HG03108 (cell line): ENCODE results near the gene COBL.

Source experiments
- ATAC-seq: cut with Tn5 transposase; IDR thresholded peaks from one replicate; pipeline ENCODE4 v1.9.1; 2021; ENCODE audit warnings: moderate library complexity; ENCODE audit not compliant: unreplicated experiment

COBL gene, protein sequence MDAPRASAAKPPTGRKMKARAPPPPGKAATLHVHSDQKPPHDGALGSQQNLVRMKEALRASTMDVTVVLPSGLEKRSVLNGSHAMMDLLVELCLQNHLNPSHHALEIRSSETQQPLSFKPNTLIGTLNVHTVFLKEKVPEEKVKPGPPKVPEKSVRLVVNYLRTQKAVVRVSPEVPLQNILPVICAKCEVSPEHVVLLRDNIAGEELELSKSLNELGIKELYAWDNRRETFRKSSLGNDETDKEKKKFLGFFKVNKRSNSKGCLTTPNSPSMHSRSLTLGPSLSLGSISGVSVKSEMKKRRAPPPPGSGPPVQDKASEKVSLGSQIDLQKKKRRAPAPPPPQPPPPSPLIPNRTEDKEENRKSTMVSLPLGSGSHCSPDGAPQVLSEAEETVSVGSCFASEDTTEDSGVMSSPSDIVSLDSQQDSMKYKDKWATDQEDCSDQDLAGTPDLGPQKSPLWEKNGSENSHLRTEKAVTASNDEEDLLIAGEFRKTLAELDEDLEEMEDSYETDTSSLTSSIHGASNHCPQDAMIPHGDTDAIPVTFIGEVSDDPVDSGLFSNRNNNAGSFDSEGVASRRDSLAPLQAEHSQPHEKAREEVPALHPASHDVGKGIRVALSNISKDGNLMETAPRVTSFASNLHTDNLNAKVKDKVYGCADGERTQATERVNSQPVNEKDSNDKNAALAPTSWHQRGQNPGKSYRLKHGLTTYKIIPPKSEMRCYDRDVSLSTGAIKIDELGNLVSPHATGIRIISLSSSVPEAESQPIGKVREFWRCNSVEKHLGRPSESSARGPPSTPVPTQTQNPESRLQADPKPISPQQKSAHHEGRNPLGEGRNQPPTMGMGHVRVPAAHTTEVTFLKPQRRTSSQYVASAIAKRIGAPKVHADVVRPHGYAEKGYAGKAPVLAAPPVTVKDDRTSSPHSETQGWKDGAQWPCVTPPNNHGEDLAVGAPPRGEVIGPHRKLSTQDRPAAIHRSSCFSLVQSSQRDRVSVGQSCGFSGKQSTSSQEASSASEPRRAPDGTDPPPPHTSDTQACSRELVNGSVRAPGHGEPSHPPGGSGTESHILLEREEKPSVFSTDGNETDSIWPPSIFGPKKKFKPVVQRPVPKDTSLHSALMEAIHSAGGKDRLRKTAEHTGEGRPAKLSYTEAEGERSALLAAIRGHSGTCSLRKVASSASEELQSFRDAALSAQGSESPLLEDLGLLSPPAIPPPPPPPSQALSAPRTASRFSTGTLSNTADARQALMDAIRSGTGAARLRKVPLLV

DNA sequence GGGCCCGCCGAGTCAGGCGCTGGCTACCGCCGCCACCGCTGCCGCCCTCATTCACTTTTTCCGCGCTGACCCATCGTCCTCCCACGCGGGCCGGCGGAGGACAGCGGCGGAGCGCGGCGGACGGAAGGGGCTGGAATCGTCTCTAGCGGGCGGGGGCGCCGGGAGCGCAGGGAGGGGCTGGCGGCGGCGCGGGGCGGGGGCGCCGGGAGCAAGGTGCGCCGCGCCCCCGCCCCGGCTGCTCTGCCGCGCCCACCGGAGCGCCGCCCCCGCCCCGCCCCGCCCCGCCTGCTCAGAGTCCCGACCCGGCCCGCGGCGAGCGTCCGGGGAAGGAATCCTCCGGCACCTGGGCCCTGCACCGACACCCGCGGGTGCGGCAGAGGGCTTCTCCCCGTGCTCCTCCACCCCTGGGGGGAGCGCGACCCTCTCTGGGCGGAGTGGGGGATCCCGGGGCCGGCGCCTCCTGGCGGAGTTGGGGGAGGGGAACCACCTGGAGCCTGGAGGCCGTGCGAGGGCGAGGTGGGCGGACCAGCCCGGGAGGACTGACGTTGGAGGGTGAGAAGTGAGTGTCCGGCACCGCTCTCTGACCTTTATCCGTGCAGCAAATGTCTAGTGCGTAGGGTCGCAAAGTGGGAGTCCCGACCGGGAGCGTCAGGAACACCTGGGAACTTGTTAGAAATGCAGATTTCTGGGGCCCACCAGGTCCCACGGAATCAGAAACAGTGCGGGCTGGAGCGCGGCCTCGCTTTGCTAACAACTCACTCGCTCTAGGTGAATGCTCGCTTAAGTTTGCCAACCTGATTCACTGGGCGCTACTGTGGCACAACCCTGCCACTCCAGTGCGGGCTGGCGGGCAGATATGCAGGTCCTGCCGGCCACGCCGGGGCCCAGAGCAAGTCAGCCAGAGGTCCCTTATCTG is at the start of gene COBL:
COBL (minus strand) TSS at position 144 of the 916 bp plus-strand sequence. CDS start 176 bp downstream, outside the sequence.
- no peak for ATAC-seq

DNA sequence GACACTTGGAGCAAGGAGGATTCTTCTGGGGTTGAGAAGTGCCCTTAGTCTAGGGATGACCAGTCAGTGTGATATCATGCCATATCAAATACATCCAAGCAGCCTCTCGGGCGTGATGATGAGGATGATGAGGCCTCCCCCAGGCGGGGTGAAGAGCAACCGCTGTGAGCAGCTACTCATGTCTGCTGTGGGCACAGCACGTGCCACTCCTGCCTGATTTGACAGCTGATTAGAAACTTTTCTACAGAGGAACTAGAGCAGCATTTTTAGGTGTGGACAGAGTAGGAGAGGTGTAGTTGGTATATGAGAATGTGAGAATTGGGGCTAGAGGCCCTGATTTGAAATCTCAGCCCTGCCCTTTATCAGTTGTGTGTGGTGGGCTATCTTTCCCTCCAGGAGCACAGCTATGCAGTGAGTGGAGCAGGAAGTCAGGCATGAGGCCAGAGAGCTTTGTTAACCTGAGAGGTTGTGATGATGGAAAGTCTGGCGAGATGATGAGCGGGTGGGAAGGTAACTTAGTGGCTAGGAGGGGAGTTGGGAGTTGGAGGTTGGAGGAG is 49.6 kb upstream of the COBL start:
- ATAC-seq, result no peak

DNA sequence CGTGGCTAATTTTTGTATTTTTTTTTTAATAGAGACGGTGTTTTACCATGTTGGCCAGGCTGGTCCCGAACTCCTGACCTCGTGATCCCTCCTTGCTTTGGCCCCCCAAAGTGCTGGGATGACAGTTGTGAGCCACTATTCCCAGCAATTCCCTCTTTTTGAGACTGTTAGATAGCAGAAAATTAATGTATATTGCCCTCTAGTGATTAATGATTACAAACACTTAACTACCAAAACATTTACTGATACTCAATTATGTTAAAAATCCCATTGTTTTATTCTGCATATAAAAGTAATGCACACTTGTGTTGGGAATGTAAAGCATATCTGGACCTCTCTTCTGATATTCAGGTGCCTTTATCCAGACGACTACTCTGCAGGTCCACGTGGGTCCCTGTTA is 41.2 kb upstream of the COBL start:
- ATAC-seq, result no peak

DNA sequence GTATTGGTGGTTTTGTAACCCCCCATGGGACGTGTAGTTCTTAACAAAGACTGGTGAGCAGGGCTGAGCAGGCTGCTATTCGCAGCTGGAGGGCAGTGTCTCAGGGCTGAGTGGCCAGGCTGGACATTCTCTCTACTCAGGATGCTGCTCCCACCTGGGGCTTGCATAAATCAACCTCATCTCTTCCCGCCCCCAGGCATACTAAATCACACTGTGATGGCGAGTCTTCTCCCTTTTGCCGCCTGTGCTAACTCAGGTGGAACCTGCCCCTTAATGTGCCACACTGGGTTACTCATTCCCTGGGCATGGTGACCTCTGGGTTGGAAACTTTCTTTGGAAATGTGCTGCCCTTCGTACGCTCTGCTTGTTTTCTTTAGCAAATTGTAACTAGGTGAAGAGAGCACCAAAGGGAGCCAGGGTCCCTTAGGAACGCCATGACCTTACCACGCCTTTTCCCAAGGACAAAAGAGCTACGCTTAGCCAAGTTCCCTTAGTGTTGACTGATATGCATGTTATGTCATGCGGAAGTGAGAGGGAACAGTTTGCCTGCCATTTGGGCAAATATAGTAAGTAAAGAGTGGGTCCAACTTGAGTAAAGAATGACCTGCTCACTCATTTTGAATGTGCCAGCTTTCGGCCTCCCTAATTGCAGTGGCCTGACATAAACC is 40.4 kb upstream of the COBL start:
- no peak for ATAC-seq

DNA sequence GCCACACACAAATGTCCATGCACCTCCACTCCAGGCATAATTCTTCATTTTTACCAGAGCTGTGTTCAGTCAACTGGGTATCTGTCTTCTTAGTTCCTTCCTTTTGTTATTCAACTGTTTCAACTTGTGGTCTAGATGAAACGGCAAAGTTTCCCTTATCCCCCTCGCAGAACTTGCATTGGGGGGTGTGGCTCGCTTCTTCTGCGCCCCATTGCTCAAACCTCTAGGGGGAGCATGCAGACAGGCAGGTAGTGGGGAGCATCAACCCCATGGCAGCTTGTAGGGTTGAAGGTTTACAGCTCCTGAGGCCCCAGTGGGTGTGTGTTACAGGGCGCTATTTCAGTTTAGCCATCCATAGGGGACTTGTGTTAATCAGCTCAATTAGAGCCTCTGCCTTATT is 38.3 kb upstream of the COBL start:
- no peak for ATAC-seq

DNA sequence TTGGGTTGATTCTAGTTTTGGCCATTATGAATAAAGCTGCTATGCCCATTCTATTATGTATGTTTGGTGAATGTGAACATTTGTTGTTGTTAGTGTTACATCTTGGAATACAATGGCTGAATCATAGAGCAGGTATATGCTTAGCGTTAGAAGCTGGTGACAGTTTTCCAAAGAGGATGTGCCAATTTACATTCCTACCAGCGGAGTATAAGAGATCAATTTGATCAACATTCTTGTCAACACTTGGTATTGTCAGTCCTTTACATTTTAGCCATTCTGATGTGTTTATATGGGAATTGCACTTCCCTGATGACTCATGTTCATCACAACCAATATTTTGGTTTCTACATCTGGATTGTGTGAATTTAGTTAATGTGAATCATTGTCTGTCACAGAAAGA is 37.8 kb upstream of the COBL start:
- ATAC-seq, result no peak

DNA sequence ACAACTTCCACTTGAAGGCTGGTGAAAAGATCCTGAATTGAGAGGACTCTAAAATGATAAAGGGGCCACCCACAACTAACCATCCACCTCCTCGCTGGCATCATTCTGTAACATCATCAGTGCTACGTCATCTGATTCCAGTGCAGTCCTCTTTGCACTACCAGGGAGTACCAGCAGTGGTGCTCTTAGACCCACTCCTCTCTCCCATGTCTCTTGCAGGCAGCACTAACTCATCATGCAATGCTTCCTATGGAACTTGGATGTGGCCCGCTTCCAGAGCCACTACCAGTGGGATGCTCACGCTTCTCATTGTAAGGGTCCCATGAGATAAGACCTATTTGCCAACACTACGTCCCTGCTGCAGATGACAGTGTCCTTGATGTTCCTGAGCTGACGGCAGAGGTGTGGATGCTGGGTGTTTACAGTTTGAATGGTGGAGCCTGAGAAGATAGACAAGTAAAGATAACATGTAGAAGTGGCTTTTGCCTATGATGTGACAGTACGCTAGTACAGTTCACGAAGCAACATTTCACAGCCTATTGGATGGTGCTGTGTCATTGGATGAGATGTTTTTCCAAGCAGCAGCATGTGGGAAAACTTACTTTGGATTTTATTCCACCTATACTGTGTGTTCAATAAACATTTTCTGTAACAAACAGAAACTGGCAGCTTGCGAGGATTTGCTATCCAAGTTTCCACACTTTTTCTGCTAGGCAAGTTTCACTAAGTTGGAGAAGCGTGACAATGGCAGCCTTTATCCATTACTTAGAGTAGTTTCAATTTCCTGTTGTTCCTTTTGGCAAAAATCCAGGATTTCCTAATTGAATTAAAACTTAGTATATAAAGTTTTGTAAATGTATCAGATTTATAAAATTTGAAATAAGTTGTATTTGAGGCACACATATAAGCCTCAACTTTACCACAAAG is 35.8 kb upstream of the COBL start:
- ATAC-seq, result no peak

DNA sequence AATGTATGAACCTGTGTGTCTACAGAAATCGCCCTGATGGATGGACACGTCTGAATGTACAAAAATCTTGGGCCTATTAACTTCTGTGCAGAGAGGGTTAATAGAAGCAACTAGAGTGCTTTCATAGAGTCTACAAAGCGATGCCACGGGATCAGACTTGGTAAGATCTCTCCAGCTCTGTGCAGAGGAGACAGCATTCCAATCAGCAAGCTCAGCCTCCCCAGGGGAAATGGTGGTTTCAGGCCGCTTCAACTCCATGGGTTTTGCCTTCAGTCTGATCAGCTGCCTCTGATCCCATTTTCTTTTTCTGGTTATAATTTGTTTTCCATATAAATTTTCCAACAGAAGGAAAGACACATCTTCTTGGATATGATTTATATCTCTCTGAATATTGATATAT is 35.1 kb upstream of the COBL start:
- no peak for ATAC-seq

DNA sequence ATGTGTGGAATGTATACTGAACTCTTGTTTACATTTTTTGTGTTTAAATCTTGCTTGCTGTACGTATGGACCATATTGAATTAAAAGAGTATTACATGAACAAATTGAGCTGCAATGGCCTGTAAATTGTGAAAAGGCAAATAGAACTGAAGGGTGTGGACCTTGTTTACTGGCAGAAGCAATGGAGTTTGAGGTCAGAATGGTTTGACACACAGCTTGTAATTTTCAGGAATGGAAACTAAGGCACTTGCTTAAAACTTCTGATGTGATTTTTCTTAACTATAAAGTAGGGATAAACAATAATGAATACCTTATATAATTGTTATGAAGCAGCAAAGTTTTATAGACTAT is 33.9 kb upstream of the COBL start:
- no peak for ATAC-seq

DNA sequence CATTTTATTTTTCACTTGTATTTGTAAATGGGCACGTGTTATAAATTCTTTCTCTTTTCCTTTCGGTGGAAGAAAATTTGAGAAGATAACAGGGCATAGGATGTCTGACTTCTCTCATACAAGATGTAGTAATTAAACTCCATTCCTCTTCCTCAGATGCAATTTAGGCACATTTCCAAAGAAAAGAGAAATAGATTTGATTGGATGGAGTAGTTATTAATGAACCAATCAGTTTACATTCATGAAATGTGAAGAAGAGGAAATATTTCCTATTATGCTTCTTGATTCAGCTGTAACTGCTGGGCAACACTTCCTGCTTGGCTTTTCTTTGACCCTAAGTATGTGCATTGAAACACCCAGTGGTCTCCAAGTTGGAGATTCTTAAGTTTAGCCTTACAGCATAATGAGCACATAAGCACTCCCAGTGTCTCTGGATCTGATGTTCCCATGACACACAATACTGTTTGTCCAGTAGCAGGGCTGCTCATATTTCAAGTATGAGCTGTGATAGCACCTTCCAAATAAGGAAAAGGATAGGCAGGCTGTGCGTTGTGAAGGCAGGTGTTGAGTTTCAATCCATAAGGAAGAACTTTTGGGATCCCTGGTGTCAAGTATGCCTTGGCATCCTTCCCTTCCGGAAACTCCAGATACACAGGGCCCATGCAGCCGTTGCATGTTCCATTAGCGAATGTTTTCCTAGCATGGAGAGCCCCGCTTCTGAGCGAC is 33.4 kb upstream of the COBL start:
- ATAC-seq, result no peak

DNA sequence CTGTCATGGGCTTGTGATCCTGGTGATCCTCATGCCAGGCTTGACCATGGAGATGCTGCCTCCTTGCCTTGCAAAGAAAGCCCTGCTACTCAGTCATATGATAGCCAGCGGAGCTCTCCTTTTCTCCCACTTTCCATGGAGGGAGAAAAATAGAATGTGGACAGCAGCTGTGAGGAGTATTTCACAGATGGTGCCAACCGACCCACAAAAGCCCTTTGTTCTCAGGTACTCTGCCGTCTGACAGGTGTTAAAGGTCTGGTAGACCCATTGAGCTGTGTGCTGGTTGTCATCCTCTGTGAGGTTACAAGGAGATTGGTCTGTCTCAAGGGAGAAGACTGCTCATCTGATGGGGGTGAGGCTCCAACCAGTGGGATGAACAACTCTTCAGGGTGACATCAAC is 29.5 kb upstream of the COBL start:
- ATAC-seq, result no peak

DNA sequence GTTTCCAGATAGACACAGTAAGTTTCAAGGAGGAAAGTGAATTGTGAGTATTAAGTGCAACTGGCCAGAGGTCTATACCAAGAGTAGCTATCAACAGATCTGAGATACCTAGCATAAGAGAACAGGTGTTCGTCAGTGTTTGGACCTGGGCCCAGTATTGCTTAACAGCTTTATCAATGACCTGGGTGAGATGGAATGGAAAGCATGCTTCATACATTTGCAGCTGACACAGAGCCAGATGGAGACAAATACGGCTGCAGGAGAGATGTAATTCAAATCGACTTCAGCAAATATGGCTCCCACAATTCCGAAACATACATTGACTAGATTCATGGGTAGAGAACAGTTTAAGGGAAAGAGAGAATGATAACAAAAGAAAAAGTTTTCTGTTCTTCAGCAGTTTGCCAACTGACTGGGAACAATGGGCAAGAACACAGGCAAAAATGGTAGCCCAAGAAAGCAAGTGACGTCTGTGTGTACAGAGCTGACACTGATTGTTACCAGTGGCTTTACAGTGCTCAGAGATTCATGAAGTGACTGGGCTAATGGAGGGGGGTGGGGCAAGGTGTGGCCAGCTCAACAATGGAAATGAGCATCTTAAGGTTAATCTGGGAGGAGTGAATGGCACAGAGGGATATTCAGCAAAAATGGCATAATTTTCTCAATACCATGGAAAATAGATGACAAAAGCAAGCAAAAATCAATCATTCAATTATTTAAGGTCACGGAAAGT is 28.0 kb upstream of the COBL start:
- no peak for ATAC-seq

DNA sequence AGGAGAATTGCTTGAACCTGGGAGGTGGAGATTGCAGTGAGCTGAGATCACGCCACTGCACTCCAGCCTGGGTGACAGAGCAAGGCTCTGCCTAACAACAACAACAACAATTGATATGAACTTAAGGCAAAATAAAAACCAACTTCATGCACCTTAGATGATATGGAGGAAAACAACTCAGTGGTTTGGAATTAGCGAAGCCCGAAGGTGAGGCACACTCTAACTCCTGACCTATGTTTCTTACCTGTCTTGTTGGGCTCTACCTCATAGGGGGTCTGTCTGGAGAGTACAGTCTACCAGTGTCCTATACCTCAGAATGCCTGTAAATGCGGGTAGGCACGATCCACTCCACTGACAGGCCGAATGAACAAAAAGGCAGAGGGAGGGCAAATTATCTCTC is 24.3 kb upstream of the COBL start:
- no peak for ATAC-seq

DNA sequence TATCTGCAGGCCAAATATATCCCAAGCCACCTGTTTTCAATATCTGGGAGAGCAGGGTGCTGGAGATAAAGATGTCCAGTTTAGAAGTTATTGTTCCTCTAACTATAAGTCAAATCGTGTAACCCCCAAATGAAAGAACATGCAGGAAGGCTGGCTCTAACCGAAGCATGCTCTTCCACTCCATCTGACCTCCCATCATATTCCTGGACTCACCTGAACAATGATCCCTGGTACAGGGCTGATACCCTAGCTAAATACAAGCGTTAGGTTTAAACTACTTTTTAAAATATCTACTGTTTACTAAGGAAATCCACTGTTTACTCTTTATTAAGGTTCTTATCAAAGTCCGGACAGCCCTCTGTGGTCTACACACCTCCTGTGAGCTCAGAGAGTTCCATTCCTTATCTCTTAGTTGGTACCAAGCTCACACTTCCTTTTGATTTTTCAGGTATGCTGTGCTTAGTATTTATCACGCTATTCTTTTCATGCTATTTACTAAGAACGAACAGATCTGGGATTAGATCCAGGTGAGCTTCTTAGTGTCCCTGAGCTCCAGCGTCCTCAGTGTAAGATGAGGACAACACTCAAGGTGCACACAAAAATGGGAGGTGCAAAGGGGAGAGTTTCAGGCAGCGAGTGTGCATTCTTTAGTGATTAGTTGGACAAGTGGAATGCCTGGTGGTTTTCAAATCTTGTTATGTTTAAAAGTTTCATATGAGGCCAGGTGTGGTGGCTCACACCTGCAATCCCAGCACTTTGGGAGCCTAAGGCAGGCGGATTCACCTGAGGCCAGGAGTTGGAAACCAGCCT is 23.6 kb upstream of the COBL start:
- no peak for ATAC-seq

DNA sequence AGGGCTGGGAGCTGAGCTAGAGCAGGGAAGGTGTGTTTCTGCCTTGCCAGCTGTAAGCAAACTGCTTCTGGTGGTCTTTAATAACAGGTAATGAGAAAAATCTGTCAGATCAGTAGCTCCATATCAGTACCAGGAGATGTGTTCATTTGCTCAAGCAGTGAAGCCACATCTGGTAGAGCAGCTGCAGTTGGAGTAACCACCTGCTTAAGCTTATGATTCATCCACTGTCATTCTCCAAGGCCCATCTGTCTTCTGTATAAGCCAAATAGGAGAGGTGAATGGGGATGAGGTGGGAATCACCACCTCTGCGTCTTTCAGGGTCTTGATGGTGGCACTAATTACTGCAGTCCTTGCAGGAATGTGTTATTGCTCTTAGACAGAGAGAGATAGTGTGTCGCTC is 18.4 kb upstream of the COBL start:
- no peak for ATAC-seq

DNA sequence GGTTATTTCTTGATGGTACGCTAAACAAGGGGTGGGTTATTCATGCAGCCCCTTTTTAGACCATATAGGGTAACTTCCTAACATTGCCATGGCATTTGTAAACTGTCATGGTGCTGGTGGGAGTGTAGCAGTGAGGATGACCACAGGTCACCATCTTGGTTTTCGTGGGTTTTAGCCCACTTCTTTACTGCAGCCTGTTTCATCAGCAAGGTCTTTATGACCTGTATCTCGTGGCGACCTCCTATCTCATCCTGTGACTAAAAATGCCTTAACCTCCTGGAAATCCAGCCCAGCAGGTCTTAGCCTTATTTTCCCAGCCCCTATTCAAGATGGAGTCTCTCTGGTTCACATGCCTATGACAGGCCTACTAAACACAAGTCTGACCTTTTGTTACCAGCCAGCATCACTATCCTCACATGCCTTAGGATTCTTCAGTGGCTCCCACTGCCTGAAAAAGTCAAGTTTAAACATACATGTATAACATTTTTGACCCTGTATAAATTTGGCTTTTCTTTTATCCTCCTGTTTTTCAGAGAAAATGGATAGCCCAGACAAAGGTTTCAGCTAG is 13.2 kb upstream of the COBL start:
- no peak for ATAC-seq
